ENCODE data around the gene CCDC69.

Gene CCDC69

DNA sequence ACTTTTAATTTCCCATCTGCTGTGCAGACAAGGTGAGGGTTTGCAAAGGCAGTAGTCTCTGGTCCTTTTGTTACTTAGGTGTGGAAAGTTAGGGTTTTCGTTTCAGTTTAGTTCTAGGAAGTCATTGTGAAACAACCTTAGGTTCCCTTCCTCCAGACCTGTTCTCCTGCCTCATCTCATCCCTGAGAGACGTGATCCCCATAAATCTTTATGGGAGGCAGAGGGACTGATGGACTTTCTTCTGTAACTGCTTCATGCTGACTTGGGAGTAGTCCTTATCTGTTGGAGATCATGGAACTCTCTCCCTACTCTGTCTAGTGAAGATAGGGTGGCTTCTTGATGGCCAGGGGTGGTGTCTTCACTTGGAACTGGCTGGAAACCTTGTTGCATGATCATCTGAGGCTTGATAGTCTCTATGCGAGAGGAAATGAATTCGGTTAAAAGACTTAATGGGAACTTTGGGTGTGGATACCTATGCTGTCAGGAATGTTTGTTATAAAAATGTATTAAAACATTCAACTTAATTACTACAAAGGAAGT is 21.9 kb upstream of the CCDC69 start:
- Histone ChIP-seq H3K27me3 (ENCODE audit: low read length) (no peaks in the 10 kb centered on the region), H3K79me2 (ENCODE audit: insufficient read depth, low read length) (no peaks in the 10 kb centered on the region), H3K9me2 (replicated peaks; ENCODE audit: insufficient read depth, low read length) (no peaks in the 10 kb centered on the region), H3K4me3 (ENCODE audit: insufficient read depth, low read length, poor library complexity, severe bottlenecking) (no peak overlapping the region), H3K4me2 (ENCODE audit: low read depth, low read length, poor library complexity, severe bottlenecking) (no peak overlapping the region), H3K27ac (ENCODE audit: low read depth, low read length) (no peak overlapping the region), H3F3A (ENCODE audit: insufficient read depth) (peaks cover 11% of the 10 kb centered on the region), H3K9me3 (ENCODE audit: insufficient read depth, low read length) (no peaks in the 10 kb centered on the region), H3K36me3 (ENCODE audit: low read length) (no peaks in the 10 kb centered on the region), H2AFZ (ENCODE audit: low read depth, low read length, severe bottlenecking) (no peak overlapping the region), H3K9ac (ENCODE audit: low read length) (no peak overlapping the region), H4K20me1 (ENCODE audit: low read depth, low read length) (no peaks in the 10 kb centered on the region)
- TF ChIP-seq, protein P1, sequence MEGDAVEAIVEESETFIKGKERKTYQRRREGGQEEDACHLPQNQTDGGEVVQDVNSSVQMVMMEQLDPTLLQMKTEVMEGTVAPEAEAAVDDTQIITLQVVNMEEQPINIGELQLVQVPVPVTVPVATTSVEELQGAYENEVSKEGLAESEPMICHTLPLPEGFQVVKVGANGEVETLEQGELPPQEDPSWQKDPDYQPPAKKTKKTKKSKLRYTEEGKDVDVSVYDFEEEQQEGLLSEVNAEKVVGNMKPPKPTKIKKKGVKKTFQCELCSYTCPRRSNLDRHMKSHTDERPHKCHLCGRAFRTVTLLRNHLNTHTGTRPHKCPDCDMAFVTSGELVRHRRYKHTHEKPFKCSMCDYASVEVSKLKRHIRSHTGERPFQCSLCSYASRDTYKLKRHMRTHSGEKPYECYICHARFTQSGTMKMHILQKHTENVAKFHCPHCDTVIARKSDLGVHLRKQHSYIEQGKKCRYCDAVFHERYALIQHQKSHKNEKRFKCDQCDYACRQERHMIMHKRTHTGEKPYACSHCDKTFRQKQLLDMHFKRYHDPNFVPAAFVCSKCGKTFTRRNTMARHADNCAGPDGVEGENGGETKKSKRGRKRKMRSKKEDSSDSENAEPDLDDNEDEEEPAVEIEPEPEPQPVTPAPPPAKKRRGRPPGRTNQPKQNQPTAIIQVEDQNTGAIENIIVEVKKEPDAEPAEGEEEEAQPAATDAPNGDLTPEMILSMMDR (IDR thresholded peaks at IDR 0.05; ENCODE audit: insufficient read depth, low read length, poor library complexity, severe bottlenecking), result no peak
- TF ChIP-seq EZH2phosphoT487 (conservative IDR thresholded peaks at IDR 0.05; ENCODE audit: low read length), result no peak

- no peak for TF ChIP-seq EZH2phosphoT487 (conservative IDR thresholded peaks at IDR 0.05; ENCODE audit: low read length)
- Histone ChIP-seq H4K20me1 (ENCODE audit: low read depth, low read length) (no peaks in the 10 kb centered on the region), H3K9ac (ENCODE audit: low read length) (no peak overlapping the region), H3K9me3 (ENCODE audit: insufficient read depth, low read length) (no peaks in the 10 kb centered on the region), H3K4me2 (ENCODE audit: low read depth, low read length, poor library complexity, severe bottlenecking) (no peak overlapping the region), H3K27ac (ENCODE audit: low read depth, low read length) (no peak overlapping the region), H3K36me3 (ENCODE audit: low read length) (no peaks in the 10 kb centered on the region), H3K4me3 (ENCODE audit: insufficient read depth, low read length, poor library complexity, severe bottlenecking) (no peak overlapping the region), H3K79me2 (ENCODE audit: insufficient read depth, low read length) (no peaks in the 10 kb centered on the region), H3F3A (ENCODE audit: insufficient read depth) (peaks cover 26% of the 10 kb centered on the region), H2AFZ (ENCODE audit: low read depth, low read length, severe bottlenecking) (no peak overlapping the region), H3K27me3 (ENCODE audit: low read length) (no peaks in the 10 kb centered on the region), H3K9me2 (replicated peaks; ENCODE audit: insufficient read depth, low read length) (no peaks in the 10 kb centered on the region)
Measured at GRCh38 chr5:151244206-151244605, 20.3 kb upstream of the CCDC69 start.

DNA sequence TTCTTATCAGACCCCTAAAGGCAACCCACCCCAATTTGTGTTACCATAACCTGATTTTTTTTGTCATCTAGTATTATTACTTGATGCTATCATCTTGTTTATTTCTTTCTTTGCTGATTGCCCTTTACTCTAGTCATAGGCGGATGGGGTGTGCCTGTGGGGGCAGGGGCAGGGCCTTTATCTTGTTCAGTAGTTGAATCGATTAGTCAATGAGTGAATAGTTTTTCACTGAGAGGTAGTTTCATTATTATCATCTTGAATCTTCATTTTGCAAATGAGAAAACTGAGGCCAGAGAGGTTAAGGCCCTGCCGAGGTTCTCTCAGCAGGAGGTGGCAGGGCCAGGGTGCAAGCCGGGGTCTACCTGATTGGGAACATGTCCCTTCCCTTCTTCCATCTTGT is 19.7 kb upstream of the CCDC69 start:
- Histone ChIP-seq H3K27ac (ENCODE audit: low read depth, low read length) (no peak overlapping the region), H3K4me3 (ENCODE audit: insufficient read depth, low read length, poor library complexity, severe bottlenecking) (no peak overlapping the region), H3K9me3 (ENCODE audit: insufficient read depth, low read length) (no peaks in the 10 kb centered on the region), H3F3A (ENCODE audit: insufficient read depth) (peaks cover 32% of the 10 kb centered on the region), H3K79me2 (ENCODE audit: insufficient read depth, low read length) (no peaks in the 10 kb centered on the region), H2AFZ (ENCODE audit: low read depth, low read length, severe bottlenecking) (no peak overlapping the region), H4K20me1 (ENCODE audit: low read depth, low read length) (no peaks in the 10 kb centered on the region), H3K27me3 (ENCODE audit: low read length) (no peaks in the 10 kb centered on the region), H3K9me2 (replicated peaks; ENCODE audit: insufficient read depth, low read length) (no peaks in the 10 kb centered on the region), H3K36me3 (ENCODE audit: low read length) (no peaks in the 10 kb centered on the region), H3K9ac (ENCODE audit: low read length) (no peak overlapping the region), H3K4me2 (ENCODE audit: low read depth, low read length, poor library complexity, severe bottlenecking) (no peak overlapping the region)
- no peak for TF ChIP-seq EZH2phosphoT487 (conservative IDR thresholded peaks at IDR 0.05; ENCODE audit: low read length)
- TF ChIP-seq, protein P1 (IDR thresholded peaks at IDR 0.05; ENCODE audit: insufficient read depth, low read length, poor library complexity, severe bottlenecking), result no peak

GRCh38 chr5:151243127-151243526 is 19.2 kb upstream of the CCDC69 start:
- Histone ChIP-seq H3K27me3 (ENCODE audit: low read length) (no peaks in the 10 kb centered on the region), H3K27ac (ENCODE audit: low read depth, low read length) (no peak overlapping the region), H3K4me3 (ENCODE audit: insufficient read depth, low read length, poor library complexity, severe bottlenecking) (no peak overlapping the region), H3K4me2 (ENCODE audit: low read depth, low read length, poor library complexity, severe bottlenecking) (no peak overlapping the region), H4K20me1 (ENCODE audit: low read depth, low read length) (no peaks in the 10 kb centered on the region), H3K9me2 (replicated peaks; ENCODE audit: insufficient read depth, low read length) (no peaks in the 10 kb centered on the region), H3K9me3 (ENCODE audit: insufficient read depth, low read length) (no peaks in the 10 kb centered on the region), H3F3A (ENCODE audit: insufficient read depth) (peaks cover 35% of the 10 kb centered on the region), H3K36me3 (ENCODE audit: low read length) (no peaks in the 10 kb centered on the region), H3K9ac (ENCODE audit: low read length) (no peak overlapping the region), H2AFZ (ENCODE audit: low read depth, low read length, severe bottlenecking) (no peak overlapping the region), H3K79me2 (ENCODE audit: insufficient read depth, low read length) (no peaks in the 10 kb centered on the region)
- TF ChIP-seq, protein P1 (IDR thresholded peaks at IDR 0.05; ENCODE audit: insufficient read depth, low read length, poor library complexity, severe bottlenecking), result no peak
